ENCODE results near the gene CYRIA. TPM values are rescaled to one million over a fixed set of nuclear protein-coding genes. Genes with fewer than 3 reads are reported as not detected.

Gene CYRIA
- polyA plus RNA-seq, 2 of the 4 experiments (the other 2 are of a cell fraction), result 0.01 to 0.08 TPM

DNA sequence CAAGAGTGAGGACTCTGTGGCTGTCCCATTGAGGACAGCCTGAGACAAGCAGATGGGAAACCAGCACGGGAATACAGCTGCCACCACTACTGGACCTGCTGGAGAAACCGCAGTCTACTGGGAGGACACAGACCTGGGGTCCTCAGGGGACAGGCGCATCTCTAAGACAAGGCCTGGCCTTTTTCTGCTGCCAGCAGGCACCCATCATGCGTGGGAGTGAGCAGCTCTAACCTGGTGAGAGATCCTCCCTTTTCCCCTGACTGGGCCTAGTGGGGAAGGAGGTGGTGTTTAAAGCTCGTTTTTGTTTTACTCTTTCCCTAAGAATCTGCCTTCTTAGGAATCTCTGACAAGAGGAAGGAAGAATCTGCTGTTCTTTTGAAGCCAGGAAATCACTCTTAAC, 36.6 kb downstream of the CYRIA start:
- ChIA-PET CTCF (interaction anchor here (1.1 to 2.4 kb wide), 4 partner anchors 16 to 128 kb away, joined by 3 to 10 read pairs (median 6); no protein-coding TSS in a partner anchor), POLR2A (no interaction called here)
- no peak for TF ChIP-seq PBX3 (IDR thresholded peaks at IDR 0.05)
- Histone ChIP-seq H3K27ac (no peak overlapping the region), H3K4me2 (no peak overlapping the region), H3K4me1 (no peaks in the 10 kb centered on the region), H3K9me3 (no peaks in the 10 kb centered on the region), H3K4me3 (no peak overlapping the region)
- ATAC-seq (no peak), FAIRE-seq (no peak), DNase-seq (ENCODE audit: low read depth in 1 of 2, low spot score in 1 of 2) (no peak)
- WGBS (ENCODE audit: missing lambda C conversion rate), result 34% methylated on average over 5 of the region's 5 CpGs

GRCh38 chr2:16628314-16628713, 37.3 kb downstream of the CYRIA start:
- 19% methylated on average over 6 of the region's 6 CpGs for WGBS (ENCODE audit: missing lambda C conversion rate)
- no peak overlapping the region for H3K4me3 ChIP-seq
- ATAC-seq (no peak), FAIRE-seq (no peak), DNase-seq (ENCODE audit: low read depth in 1 of 2, low spot score in 1 of 2) (no peak)
- CTCF ChIA-PET, result interaction anchor here (1.1 to 2.4 kb wide), 3 partner anchors 15 to 129 kb away, joined by 3 to 10 read pairs (median 7); no protein-coding TSS in a partner anchor
- H3K9me3 ChIP-seq, result no peaks in the 10 kb centered on the region
- POLR2A ChIA-PET, result no interaction called here
- H3K4me2 ChIP-seq, result no peak overlapping the region
- no peak overlapping the region for H3K27ac ChIP-seq
- no peaks in the 10 kb centered on the region for H3K4me1 ChIP-seq
- TF ChIP-seq TFCP2L1 (CRISPR knock-in tag; IDR thresholded peaks at IDR 0.05) (no peak), KDM1A (IDR thresholded peaks at IDR 0.05; ENCODE audit: low read depth) (no peak), RFX5 (IDR thresholded peaks at IDR 0.05) (no peak), HEYL (CRISPR knock-in tag; IDR thresholded peaks at IDR 0.05) (no peak), CHD2 (IDR thresholded peaks at IDR 0.05; ENCODE audit: low read length, partially characterized antibody) (no peak), NPAS2 (CRISPR knock-in tag; IDR thresholded peaks at IDR 0.05; ENCODE audit: borderline replicate concordance) (no peak), FOSB (CRISPR knock-in tag; IDR thresholded peaks at IDR 0.05) (no peak), FOSL2 (IDR thresholded peaks at IDR 0.05) (no peak), FOSL2 (CRISPR knock-in tag; IDR thresholded peaks at IDR 0.05) (no peak), CBX2 (IDR thresholded peaks at IDR 0.05; ENCODE audit: borderline replicate concordance, low read depth) (no peak), MAFK (IDR thresholded peaks at IDR 0.05; ENCODE audit: partially characterized antibody) (no peak), HOXB13 (CRISPR knock-in tag; IDR thresholded peaks at IDR 0.05; ENCODE audit: low read depth) (no peak), RCOR1 (IDR thresholded peaks at IDR 0.05; ENCODE audit: low read depth, low read length) (no peak), SREBF2 (IDR thresholded peaks at IDR 0.05) (no peak), HDAC2 (IDR thresholded peaks at IDR 0.05) (no peak)

GRCh38 chr2:16626997-16627605, 38.5 kb downstream of the CYRIA start:
- CTCF ChIA-PET, result interaction anchor here (0.6 to 2.4 kb wide), 6 partner anchors 9 to 130 kb away, joined by 3 to 10 read pairs (median 4); no protein-coding TSS in a partner anchor
- WGBS (ENCODE audit: missing lambda C conversion rate), result 33% methylated on average over 6 of the region's 6 CpGs

More at GRCh38 chr2:16626997-16627605, 38.5 kb downstream of the CYRIA start:
- DNase-seq (ENCODE audit: low read depth in 1 of 2, low spot score in 1 of 2) (no peak), ATAC-seq (no peak), FAIRE-seq (no peak)
- TF ChIP-seq, protein P1, sequence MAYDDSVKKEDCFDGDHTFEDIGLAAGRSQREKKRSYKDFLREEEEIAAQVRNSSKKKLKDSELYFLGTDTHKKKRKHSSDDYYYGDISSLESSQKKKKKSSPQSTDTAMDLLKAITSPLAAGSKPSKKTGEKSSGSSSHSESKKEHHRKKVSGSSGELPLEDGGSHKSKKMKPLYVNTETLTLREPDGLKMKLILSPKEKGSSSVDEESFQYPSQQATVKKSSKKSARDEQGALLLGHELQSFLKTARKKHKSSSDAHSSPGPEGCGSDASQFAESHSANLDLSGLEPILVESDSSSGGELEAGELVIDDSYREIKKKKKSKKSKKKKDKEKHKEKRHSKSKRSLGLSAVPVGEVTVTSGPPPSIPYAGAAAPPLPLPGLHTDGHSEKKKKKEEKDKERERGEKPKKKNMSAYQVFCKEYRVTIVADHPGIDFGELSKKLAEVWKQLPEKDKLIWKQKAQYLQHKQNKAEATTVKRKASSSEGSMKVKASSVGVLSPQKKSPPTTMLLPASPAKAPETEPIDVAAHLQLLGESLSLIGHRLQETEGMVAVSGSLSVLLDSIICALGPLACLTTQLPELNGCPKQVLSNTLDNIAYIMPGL (CRISPR knock-in tag; IDR thresholded peaks at IDR 0.05; ENCODE audit: borderline replicate concordance), result no peak
- no peak for TF ChIP-seq USF2 (IDR thresholded peaks at IDR 0.05)
- no peak for TF ChIP-seq BHLHE40 (IDR thresholded peaks at IDR 0.05; ENCODE audit: low read depth, low read length)
- TF ChIP-seq MAZ (IDR thresholded peaks at IDR 0.05; ENCODE audit: borderline replicate concordance, low read depth, low read length), result no peak
- no peak for TF ChIP-seq CHD4 (IDR thresholded peaks at IDR 0.05; ENCODE audit: borderline replicate concordance)
- no peak for TF ChIP-seq HDAC2 (IDR thresholded peaks at IDR 0.05)
- no peak for TF ChIP-seq CBX8 (IDR thresholded peaks at IDR 0.05)
- no peak for TF ChIP-seq POLR2AphosphoS2 (conservative IDR thresholded peaks at IDR 0.05; ENCODE audit: low read length)
- TF ChIP-seq MAFK (IDR thresholded peaks at IDR 0.05; ENCODE audit: partially characterized antibody), result no peak
- TF ChIP-seq TFCP2L1 (CRISPR knock-in tag; IDR thresholded peaks at IDR 0.05), result no peak
- no peak for TF ChIP-seq PHF8 (IDR thresholded peaks at IDR 0.05; ENCODE audit: borderline replicate concordance, low read depth)
- no peak for TF ChIP-seq EHMT2 (IDR thresholded peaks at IDR 0.05; ENCODE audit: low read depth)
- TF ChIP-seq RARB (CRISPR knock-in tag; IDR thresholded peaks at IDR 0.05), result no peak
- TF ChIP-seq, protein P2, sequence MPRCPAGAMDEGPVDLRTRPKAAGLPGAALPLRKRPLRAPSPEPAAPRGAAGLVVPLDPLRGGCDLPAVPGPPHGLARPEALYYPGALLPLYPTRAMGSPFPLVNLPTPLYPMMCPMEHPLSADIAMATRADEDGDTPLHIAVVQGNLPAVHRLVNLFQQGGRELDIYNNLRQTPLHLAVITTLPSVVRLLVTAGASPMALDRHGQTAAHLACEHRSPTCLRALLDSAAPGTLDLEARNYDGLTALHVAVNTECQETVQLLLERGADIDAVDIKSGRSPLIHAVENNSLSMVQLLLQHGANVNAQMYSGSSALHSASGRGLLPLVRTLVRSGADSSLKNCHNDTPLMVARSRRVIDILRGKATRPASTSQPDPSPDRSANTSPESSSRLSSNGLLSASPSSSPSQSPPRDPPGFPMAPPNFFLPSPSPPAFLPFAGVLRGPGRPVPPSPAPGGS (IDR thresholded peaks at IDR 0.05), result no peak
- no peaks in the 10 kb centered on the region for H3K4me1 ChIP-seq
- no peaks in the 10 kb centered on the region for H3K9me3 ChIP-seq
- POLR2A ChIA-PET, result no interaction called here
- no peak overlapping the region for H3K4me3 ChIP-seq
- H3K4me2 ChIP-seq, result no peak overlapping the region
- no peak overlapping the region for H3K27ac ChIP-seq
